K562 (cell line): Measurements from ENCODE around the gene NXF3. TPM values are rescaled to one million over a fixed set of nuclear protein-coding genes. Genes with fewer than 3 reads are reported as not detected.

Experiments used
- ASH1L ChIP-seq: fragments of 450-650 bp; IDR thresholded peaks from 2 replicates; pipeline ENCODE4 v1.6.1; 2018; ENCODE audit warnings: borderline replicate concordance, mild to moderate bottlenecking, low read depth; ENCODE audit not compliant: partially characterized antibody
- CHD4 ChIP-seq: fragments of 200-600 bp; sonication (generic); IDR thresholded peaks from 3 replicates; pipeline ENCODE4 v1.6.1; 2012; ENCODE audit warnings: low read depth, mild to moderate bottlenecking, mixed read lengths, low read length, inconsistent platforms; ENCODE audit not compliant: insufficient read depth, insufficient replicate concordance, poor library complexity, severe bottlenecking
- KAT2B ChIP-seq: IDR thresholded peaks from one replicate; pipeline ENCODE4 v1.6.1; 2012; ENCODE audit warnings: low read depth, mild to moderate bottlenecking, control low read depth, inconsistent platforms, low read length, moderate library complexity
- MCM7 ChIP-seq, 2 experiments: fragments of 450-650 bp; IDR thresholded peaks; 2 replicates each; pipeline ENCODE4 v1.6.1; 2016 to 2018
- NR3C1 ChIP-seq: sonication (generic); formaldehyde crosslinking; IDR thresholded peaks from 2 replicates; pipeline ENCODE4 v1.8.1; 2022; ENCODE audit warnings: missing genetic modification reagents
- ZSCAN29 ChIP-seq: fragments of 450-650 bp; IDR thresholded peaks from 2 replicates; pipeline ENCODE4 v1.6.1; 2017
- polyA plus RNA-seq, 8 experiments: library from polyadenylated mRNA; depleted of rRNA in 4 of 8; stranded (reverse) in 5 of 8; unstranded in 3 of 8; fragments of >200 nt; fragmentation: Nextera tagmentation in 2 of 8; fragmentation: Illumina TruSeq in 1 of 8; extraction: Ambion mirVana in 2 of 8; extraction: Trizol in 1 of 8; gene quantifications; 2 replicates each; pipeline versions ENCODE4 v1.2.1 to v1.2.3, GENCODE V29; 2011 to 2014; ENCODE audit warnings: inconsistent platforms in 1 of 8, missing spikeins in 1 of 8
- total RNA-seq, 7 experiments: library from RNA; depleted of rRNA in 6 of 7; stranded (reverse); fragments of >200 nt in 6 of 7; fragmentation: Illumina TruSeq in 2 of 7; extraction: Trizol in 2 of 7; gene quantifications; 2 replicates each; pipeline versions ENCODE4 v1.2.1 to v1.2.3, GENCODE V29; 2011 to 2021; ENCODE audit warnings: low replicate concordance in 1 of 7
- TF ChIP-seq, protein P1 (sequence below): fragments of 150-350 bp; IDR thresholded peaks from 2 replicates; pipeline ENCODE4 v1.6.1; 2014; ENCODE audit warnings: low read depth, mild to moderate bottlenecking, low read length, borderline replicate concordance
- TF ChIP-seq, protein P2 (sequence below): sonication (generic); formaldehyde crosslinking; IDR thresholded peaks from 2 replicates; pipeline ENCODE4 v1.4.0; 2020; ENCODE audit warnings: mild to moderate bottlenecking, missing genetic modification reagents
- TF ChIP-seq, protein P3 (sequence below): fragments of 450-650 bp; IDR thresholded peaks from 2 replicates; pipeline ENCODE4 v1.6.1; 2016
- TF ChIP-seq, protein P4 (sequence below), 2 experiments: fragments of 450-650 bp in 1 of 2; sonication (generic) in 1 of 2; formaldehyde crosslinking in 1 of 2; IDR thresholded peaks; 2 replicates each; pipeline versions ENCODE4 v1.7.1 to v1.9.0; 2016 to 2022; ENCODE audit warnings: inconsistent platforms in 1 of 2, mild to moderate bottlenecking in 1 of 2, missing genetic modification reagents in 1 of 2

Gene NXF3
- total and polyA plus RNA-seq, 9 of the 15 experiments (the other 6 are each of a cell fraction or from before 2014, with no cell fraction given), result 0.18 to 0.40 (median 0.28) TPM; not detected in 2

DNA sequence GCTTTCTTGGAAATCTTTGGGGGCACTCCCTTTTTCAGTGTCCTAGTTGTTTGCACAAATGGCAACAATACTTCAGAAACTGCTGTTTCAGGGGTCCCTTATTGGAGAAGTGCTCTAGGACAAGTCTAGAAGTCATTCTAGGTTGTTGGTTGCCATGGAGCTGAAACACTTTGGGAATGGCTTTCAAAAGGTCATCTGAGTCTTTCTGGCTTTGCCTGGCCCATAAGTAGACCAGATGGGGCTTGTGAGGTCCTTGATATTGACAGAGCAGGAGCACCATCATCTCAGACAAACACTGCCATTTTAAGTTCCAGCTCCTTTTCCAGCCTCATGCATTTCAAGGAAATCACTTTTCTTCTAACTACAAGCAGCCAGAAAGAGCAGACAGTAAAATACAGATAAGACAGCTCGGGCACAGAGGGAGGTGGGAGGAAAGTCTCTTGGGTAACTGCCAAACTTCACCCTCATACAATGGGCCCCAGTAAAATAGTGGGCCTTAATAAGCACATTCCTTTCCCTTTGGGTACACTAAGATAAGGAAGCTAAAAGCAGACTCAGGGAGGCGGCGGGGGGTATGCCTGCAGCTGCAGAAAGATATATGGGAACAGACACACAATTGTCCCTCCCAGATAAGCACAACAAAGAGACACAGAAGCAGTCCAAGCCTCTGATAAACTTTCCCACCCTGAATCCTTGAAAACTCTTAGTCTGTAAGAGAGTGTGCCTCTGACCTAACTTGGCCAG lies 8.5 kb upstream of the NXF3 start (continued):
- TF ChIP-seq, protein P1, sequence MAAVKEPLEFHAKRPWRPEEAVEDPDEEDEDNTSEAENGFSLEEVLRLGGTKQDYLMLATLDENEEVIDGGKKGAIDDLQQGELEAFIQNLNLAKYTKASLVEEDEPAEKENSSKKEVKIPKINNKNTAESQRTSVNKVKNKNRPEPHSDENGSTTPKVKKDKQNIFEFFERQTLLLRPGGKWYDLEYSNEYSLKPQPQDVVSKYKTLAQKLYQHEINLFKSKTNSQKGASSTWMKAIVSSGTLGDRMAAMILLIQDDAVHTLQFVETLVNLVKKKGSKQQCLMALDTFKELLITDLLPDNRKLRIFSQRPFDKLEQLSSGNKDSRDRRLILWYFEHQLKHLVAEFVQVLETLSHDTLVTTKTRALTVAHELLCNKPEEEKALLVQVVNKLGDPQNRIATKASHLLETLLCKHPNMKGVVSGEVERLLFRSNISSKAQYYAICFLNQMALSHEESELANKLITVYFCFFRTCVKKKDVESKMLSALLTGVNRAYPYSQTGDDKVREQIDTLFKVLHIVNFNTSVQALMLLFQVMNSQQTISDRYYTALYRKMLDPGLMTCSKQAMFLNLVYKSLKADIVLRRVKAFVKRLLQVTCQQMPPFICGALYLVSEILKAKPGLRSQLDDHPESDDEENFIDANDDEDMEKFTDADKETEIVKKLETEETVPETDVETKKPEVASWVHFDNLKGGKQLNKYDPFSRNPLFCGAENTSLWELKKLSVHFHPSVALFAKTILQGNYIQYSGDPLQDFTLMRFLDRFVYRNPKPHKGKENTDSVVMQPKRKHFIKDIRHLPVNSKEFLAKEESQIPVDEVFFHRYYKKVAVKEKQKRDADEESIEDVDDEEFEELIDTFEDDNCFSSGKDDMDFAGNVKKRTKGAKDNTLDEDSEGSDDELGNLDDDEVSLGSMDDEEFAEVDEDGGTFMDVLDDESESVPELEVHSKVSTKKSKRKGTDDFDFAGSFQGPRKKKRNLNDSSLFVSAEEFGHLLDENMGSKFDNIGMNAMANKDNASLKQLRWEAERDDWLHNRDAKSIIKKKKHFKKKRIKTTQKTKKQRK, result no peak
- TF ChIP-seq ASH1L (no peak), NR3C1 (no peak), MCM7 (IDR thresholded peaks at IDR 0.05) (peak in 1 of 2 experiments; percentile 50; a peak in 1 of 4 replicates), CHD4 (no peak), KAT2B (no peak), ZSCAN29 (no peak)
- TF ChIP-seq, protein P2, sequence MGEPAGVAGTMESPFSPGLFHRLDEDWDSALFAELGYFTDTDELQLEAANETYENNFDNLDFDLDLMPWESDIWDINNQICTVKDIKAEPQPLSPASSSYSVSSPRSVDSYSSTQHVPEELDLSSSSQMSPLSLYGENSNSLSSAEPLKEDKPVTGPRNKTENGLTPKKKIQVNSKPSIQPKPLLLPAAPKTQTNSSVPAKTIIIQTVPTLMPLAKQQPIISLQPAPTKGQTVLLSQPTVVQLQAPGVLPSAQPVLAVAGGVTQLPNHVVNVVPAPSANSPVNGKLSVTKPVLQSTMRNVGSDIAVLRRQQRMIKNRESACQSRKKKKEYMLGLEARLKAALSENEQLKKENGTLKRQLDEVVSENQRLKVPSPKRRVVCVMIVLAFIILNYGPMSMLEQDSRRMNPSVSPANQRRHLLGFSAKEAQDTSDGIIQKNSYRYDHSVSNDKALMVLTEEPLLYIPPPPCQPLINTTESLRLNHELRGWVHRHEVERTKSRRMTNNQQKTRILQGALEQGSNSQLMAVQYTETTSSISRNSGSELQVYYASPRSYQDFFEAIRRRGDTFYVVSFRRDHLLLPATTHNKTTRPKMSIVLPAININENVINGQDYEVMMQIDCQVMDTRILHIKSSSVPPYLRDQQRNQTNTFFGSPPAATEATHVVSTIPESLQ, result no peak
- TF ChIP-seq, protein P3, sequence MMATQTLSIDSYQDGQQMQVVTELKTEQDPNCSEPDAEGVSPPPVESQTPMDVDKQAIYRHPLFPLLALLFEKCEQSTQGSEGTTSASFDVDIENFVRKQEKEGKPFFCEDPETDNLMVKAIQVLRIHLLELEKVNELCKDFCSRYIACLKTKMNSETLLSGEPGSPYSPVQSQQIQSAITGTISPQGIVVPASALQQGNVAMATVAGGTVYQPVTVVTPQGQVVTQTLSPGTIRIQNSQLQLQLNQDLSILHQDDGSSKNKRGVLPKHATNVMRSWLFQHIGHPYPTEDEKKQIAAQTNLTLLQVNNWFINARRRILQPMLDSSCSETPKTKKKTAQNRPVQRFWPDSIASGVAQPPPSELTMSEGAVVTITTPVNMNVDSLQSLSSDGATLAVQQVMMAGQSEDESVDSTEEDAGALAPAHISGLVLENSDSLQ, result peak; percentile 48
- TF ChIP-seq, protein P4, sequence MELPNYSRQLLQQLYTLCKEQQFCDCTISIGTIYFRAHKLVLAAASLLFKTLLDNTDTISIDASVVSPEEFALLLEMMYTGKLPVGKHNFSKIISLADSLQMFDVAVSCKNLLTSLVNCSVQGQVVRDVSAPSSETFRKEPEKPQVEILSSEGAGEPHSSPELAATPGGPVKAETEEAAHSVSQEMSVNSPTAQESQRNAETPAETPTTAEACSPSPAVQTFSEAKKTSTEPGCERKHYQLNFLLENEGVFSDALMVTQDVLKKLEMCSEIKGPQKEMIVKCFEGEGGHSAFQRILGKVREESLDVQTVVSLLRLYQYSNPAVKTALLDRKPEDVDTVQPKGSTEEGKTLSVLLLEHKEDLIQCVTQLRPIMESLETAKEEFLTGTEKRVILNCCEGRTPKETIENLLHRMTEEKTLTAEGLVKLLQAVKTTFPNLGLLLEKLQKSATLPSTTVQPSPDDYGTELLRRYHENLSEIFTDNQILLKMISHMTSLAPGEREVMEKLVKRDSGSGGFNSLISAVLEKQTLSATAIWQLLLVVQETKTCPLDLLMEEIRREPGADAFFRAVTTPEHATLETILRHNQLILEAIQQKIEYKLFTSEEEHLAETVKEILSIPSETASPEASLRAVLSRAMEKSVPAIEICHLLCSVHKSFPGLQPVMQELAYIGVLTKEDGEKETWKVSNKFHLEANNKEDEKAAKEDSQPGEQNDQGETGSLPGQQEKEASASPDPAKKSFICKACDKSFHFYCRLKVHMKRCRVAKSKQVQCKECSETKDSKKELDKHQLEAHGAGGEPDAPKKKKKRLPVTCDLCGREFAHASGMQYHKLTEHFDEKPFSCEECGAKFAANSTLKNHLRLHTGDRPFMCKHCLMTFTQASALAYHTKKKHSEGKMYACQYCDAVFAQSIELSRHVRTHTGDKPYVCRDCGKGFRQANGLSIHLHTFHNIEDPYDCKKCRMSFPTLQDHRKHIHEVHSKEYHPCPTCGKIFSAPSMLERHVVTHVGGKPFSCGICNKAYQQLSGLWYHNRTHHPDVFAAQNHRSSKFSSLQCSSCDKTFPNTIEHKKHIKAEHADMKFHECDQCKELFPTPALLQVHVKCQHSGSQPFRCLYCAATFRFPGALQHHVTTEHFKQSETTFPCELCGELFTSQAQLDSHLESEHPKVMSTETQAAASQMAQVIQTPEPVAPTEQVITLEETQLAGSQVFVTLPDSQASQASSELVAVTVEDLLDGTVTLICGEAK (IDR thresholded peaks at IDR 0.05), result no peak
- TF ChIP-seq, protein P4 (CRISPR knock-in tag; IDR thresholded peaks at IDR 0.05), result no peak
